GM18511 (cell line): ENCODE measurements around the gene ALOX15B.

Source experiments
- ATAC-seq: cut with Tn5 transposase; IDR thresholded peaks from one replicate; pipeline ENCODE4 v1.9.1; 2021; ENCODE audit warnings: mild to moderate bottlenecking, moderate library complexity; ENCODE audit not compliant: unreplicated experiment

The ALOX15B gene

GRCh38 chr17:8032442-8032841, 6.4 kb upstream of the ALOX15B start:
- no peak for ATAC-seq

DNA sequence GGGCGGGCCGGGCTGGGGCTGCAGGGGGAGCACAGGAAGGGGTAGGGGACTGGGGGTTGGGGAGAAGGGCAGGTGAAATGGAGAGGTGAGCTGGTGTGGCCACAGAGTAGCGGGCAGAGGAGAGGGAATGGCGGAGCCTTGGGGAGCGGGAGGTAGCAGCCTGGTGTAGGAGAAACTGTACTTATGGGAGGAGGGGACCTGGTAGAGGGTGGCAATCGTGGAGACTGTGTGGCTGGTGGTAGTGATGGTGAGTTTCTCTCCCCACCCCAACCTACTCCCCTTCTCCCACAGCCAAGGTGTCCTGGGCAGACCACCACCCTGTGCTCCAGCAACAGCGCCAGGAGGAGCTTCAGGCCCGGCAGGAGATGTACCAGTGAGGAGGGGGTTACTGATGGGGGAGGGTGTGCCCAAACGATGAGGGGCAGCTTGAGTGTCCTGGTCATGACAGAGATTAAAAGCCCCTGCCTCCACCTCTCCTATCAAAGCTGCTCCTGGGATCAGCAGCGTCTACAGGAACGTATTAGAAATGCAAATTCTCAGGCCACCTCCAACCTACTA, 831 bp downstream of the ALOX15B start:
- no peak for ATAC-seq

- no peak for ATAC-seq
Observed at GRCh38 chr17:8041249-8041928, 2.5 kb downstream of the ALOX15B start.

DNA sequence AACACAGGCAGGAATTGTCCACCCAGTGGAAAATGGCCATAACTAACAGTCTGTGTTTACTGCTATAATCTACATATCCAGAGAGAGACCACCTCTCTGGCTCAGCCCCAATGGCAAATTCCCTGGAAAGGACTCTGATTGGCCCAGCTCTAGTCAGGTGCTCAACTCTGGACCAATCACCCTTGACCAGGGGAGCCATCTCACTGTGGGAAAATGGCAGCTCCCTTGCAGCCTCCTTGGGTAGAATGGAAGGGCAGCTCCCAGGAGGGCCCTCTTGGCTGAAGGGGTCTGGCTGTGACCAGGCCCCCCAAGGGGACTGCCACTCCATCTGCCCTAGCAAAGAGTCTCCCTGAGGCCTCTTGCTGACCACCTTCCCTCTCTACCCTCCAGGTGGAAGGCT, 3.1 kb downstream of the ALOX15B start:
- ATAC-seq, result no peak

DNA sequence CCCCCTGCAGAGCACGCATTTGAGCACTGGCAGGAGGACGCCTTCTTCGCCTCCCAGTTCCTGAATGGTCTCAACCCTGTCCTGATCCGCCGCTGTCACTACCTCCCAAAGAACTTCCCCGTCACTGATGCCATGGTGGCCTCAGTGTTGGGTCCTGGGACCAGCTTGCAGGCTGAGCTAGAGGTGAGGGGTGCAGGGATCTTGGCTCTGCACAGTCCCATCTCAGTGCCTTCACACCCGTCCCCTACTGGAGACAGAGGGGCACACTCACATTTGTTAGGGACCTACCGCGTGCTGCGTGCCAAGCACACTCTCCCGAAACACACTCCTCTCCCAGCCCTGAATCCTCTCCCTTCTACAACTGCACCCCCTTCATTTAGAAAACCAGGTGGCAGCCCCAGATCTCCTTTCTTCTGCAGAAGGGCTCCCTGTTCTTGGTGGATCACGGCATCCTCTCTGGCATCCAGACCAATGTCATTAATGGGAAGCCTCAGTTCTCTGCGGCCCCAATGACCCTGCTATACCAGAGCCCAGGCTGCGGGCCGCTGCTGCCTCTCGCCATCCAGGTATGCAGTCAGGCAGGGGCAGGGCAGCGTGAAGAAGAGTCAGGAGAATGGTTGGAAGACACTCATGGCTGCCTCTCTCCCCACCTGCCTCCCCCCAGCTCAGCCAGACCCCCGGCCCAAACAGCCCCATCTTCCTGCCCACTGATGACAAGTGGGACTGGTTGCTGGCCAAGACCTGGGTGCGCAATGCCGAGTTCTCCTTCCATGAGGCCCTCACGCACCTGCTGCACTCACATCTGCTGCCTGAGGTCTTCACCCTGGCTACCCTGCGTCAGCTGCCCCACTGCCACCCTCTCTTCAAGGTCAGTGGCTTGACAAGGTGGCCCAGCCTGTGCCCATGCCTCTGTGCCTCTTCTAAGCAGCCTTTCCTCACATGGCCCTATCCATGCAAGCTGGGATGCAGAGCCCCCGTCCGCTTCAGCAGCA, 6.3 kb downstream of the ALOX15B start:
- ATAC-seq, result no peak

GRCh38 chr17:8046306-8046928, 7.6 kb downstream of the ALOX15B start:
- ATAC-seq, result no peak

- ATAC-seq, result no peak
Observed at GRCh38 chr17:8046929-8047768, 8.3 kb downstream of the ALOX15B start.

DNA sequence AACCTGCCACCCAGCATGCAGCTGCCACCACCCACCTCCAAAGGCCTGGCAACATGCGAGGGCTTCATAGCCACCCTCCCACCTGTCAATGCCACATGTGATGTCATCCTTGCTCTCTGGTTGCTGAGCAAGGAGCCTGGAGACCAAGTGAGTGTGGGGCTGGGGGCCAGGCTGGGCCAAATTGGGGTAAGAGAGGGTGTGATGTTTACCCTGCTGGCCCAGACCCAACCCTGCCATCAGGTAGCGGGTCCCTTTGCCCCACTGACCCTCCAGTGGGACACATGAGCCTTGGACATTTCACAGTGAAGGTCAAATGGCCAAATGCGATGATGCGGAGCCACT, 8.9 kb downstream of the ALOX15B start:
- ATAC-seq, result no peak

GRCh38 chr17:8048236-8048635, 9.4 kb downstream of the ALOX15B start:
- no peak for ATAC-seq

- ATAC-seq, result no peak
Observed at GRCh38 chr17:8048736-8049135, 9.9 kb downstream of the ALOX15B start.

DNA sequence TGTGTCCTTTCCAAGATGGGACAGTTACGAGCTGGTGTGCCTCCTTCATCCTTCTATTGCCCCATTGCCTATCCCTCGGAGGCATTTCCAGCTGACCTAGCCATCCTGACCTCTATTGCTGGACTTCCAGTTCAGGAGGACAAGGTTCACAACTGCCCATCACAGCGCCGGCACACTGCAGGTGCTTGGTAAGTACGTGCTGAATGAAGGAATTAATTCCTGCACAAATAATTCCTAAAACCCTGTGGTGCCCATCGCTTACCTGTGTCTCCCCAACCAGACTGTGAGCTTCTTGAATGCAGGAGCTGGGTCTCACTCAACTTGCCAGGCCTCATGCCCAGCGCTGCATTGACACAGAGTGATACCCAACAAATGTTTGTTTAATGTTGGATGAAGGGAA, 13.0 kb downstream of the ALOX15B start:
- ATAC-seq, result no peak

- no peak for ATAC-seq
Observed at GRCh38 chr17:8052256-8053252, 13.7 kb downstream of the ALOX15B start.

DNA sequence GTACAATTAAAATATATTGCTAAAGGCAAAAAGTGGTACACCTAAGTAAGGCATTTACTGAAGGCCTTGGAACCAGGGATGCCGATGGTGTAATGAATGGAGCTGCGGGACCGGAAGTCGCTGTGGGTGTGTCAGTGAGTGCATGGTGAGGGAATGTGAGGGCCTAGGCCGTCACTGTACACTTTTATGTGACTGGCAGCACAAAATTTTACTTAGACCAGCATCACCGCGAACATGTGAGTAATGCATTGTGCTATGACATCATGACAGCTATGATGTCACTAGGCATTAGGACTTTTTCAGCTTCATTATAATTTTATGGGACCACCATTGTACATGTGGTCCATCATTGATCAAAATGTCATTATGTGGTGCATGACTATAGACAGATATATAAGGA, 14.7 kb downstream of the ALOX15B start:
- no peak for ATAC-seq

GRCh38 chr17:8055851-8056231, 17.0 kb downstream of the ALOX15B start:
- no peak for ATAC-seq

GRCh38 chr17:8056232-8056975, 17.5 kb downstream of the ALOX15B start:
- ATAC-seq, result peak; percentile 60

DNA sequence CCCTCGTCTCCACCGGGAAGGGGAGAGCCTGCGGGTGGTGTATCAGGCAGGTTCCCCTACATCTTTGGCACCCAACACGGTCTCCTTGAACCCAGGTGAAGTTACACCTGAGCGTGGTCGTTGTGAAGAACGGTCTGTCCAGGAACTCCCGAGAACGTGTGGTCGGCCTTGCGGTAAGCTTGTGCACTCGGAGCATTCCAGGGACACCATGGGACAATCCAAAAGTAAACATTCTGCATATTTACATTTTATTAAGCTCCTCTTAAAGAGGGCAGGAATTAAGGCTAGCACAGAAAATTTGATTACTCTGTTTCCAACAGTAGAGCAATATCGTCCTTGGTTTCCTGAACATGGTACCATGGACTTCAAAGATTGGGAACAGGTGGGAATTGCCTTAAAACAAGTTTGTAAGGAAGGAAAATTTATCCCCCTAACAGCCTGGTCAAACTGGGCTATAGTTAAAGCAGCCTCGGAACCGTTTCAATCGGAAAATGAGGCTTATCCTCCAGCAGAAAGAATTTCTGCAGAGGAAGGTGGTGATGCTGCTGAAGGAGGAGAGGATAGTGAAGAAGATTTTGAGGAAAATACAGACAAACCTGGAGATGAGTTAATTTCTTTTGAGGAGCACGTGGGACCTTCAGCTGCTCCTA, 18.2 kb downstream of the ALOX15B start:
- ATAC-seq, result no peak

DNA sequence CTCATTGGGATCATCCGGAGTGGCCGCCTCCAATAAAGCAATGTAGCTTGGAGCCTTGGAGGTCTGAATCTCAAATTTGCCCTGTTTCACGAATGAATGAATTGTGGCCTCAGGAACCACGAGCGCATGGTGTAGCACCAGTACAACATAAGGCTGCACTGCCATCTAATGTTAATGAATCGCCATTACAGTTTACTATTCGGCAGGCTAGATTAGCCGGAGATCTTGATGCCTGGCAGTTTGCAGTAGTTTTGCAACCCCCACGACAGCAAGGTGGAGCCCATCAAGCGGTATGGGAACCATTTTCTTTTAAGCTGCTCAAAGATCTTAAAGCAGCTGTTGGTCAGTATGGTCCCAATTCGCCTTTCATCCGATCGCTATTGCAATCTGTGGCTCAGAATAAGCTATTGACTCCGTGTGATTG, 18.8 kb downstream of the ALOX15B start:
- ATAC-seq, result no peak

DNA sequence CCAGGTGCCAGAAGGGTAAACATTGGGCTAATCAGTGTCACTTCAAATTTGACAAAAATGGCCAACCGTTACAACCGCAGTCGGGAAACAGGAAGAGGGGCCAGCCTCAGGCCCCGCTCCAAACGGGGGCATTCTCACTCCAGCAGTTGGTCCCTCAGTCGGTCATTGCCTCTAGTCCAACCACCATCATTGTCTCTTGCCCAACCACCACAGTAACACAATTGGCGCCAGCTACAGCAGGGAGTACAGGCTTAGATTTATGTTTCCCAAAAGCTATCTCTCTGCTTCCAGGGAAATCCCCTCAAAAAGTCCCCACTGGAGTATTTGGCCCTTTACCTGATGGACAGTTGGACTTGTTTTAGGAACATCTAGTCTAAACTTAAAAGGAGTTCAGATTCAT, 20.3 kb downstream of the ALOX15B start:
- ATAC-seq, result no peak
